HG02870 (cell line): Measurements from ENCODE around the gene SH2D3A.
"Not testable (repeated sequence)": the region's sequence is repeated elsewhere in the genome, so short reads cannot be mapped to it uniquely, and the experiment has no call there.

Experiments used
- ATAC-seq: cut with Tn5 transposase; IDR thresholded peaks from one replicate; pipeline ENCODE4 v1.9.1; 2021; ENCODE audit warnings: mild to moderate bottlenecking, moderate library complexity; ENCODE audit not compliant: unreplicated experiment

SH2D3A gene

DNA sequence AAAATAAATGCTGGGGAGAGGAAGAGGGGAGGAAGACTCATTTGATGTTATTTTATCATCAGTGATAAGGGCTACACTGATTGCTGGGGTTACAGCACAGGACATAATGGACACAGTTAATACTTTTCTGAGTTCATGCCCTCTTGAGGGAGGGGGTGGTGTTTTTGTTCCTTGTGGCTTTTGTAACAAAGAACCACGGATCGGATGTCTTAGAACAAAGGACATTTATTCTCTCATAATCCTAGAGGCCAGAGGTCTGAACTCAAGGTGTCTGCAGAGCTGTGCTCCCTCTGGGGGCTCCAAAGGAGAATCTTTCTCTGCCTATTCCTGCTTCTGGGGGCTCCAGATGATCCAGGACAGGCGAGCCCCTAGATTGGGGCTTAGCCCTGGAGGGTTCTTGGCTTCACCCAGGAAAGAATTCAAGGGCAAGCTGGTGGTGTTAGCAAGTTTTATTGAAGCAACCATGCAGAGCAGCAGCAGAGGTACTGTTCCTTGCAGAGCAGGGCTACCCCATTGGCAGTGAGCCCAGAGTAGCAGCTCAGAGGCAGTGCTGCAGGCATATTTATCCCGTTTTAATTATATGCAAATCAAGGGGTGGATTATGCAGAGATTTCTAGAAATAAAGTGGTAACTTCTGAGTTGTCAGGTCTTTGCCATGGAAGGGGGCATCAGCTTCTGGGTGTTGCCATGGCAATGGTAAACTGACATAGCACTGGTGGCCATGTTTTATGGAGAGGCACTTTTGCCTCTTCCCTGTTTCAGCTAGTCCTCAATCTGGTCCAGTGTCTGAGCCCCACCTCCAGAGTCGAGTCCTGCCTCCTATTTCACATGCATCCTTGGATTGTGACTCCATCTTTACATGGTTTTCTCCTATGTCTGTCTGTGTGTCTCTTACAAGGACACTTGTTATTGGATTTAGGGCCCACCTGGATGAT is 23.2 kb upstream of the SH2D3A start:
- ATAC-seq: no peak

DNA sequence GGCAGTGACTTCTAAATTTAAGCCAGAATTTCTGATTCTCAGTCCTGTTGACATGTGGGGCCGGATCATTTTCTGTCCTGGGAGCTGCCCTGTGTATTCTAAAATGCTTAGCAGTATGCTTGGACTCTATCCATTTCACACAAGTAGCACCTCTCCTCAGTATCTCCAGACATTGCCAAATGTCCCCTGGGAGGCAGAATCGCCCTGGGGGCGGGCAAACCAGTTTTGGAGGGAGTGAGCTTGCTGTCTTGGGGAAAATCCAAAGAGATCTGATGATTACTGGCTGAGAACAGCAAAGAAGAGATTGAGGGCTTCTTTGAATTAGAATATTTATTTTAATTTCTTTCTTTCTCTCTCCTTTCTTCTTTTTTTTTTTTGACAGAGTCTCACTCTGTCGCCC is 21.7 kb upstream of the SH2D3A start:
- no peak for ATAC-seq

DNA sequence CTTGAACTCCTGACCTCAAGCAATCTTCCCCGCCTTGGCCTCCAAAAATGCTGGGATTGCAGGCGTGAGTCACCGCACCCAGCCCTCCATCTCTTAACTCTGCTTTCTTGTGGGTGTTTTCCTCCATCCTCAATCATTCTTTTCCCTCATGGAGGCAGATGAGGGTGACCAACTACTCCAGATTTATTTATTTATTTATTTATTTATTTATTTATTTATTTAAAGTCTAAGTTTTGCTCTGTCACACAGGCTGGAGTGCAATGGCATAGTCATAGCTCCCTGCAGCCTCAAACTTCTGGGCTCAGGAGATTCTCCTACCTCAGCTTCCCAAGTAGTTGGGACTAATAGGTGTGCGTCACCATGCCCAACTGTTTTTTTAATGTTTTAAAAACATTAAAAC is 20.2 kb upstream of the SH2D3A start:
- no peak for ATAC-seq

DNA sequence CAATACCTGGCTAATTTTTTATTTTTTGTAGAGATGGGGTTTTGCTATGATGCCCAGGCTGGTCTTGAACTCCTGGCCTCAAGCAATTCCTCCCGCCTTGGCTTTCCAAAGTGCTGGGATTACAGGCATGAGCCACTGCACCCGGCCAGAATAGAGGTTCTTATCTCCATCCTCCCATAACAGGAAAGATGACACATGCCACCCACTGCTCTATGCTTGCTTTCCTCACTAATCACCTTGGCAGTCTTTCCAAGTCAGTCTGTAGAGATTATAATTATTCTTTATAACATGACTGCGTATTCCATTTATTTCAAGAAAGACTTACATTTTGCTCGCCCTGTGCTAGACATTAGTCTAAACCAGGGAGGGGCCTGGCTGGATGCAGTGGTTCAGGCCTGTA is 12.0 kb upstream of the SH2D3A start:
- ATAC-seq: no peak

DNA sequence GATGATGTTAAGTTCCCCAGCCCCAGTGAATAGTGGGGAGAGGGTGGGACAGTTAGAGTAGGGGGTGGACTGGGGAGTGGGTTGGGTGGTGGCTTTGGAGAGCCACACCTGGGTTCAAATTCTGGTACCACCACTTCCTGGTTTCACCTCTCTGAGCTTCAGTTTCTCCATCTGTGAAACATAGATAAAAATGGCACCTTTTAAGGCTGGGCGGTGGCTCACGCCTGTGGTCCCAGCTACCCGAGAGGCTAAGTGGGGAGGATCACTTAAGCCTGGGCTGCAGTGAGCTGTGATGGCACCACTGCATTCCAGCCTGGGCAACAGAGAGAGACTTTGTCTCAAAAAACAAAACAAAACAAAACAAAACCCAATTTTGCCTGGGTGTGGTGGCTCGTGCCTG is 11.2 kb upstream of the SH2D3A start:
- ATAC-seq: no peak

DNA sequence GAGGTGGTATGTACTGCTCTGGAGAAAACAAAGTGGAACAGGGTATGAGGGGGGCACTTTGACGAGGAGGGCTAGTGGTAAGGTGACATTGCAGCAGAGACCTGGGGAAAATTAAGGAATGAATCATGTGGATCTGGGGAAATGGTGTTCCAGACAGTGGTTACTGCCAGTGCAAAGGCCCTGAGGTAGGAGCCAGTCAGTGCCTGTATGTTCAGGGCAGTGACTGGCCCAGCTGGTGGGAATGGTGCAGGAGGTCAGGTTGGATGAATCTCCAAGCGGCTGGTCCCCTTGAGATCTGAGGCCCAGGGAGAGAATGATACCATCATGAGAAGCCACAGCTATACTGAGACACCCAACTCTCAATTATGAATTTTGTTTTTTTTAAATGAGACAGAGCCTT is 10.2 kb upstream of the SH2D3A start:
- ATAC-seq: no peak

DNA sequence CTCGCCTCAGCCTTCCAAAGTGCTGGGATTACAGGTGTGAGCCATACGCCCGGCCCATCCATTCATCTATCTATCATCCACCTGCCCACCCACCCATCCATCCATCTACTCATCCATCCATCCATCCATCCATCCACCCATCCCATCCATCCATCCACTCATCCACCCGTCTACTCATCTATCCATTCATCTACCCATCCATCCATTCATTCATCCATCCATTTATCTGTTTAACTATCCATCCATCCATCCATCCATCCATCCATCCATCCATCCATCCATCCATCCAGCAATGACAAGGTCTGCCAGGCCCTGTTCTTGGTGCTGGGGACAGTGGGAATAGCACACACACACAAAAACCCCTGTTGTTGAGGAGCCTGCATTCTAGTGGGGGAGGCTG is 9.8 kb upstream of the SH2D3A start:
- ATAC-seq: no peak

DNA sequence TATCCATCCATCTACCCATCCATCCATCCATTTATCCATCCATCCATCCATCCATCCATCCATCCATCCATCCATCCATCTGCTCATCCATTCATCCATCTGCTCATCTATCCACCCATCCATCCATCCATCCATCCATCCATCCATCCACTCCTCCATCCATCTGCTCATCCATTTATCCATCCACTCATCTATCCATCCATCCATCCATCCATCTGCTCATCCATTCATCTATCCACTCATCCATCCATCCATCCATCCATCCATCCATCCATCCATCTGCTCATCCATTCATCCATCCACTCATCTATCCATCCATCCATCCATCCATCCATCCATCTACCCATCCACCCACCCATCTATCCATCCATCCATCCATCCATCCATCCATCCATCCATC is 8.8 kb upstream of the SH2D3A start:
- not testable (repeated sequence) for ATAC-seq

DNA sequence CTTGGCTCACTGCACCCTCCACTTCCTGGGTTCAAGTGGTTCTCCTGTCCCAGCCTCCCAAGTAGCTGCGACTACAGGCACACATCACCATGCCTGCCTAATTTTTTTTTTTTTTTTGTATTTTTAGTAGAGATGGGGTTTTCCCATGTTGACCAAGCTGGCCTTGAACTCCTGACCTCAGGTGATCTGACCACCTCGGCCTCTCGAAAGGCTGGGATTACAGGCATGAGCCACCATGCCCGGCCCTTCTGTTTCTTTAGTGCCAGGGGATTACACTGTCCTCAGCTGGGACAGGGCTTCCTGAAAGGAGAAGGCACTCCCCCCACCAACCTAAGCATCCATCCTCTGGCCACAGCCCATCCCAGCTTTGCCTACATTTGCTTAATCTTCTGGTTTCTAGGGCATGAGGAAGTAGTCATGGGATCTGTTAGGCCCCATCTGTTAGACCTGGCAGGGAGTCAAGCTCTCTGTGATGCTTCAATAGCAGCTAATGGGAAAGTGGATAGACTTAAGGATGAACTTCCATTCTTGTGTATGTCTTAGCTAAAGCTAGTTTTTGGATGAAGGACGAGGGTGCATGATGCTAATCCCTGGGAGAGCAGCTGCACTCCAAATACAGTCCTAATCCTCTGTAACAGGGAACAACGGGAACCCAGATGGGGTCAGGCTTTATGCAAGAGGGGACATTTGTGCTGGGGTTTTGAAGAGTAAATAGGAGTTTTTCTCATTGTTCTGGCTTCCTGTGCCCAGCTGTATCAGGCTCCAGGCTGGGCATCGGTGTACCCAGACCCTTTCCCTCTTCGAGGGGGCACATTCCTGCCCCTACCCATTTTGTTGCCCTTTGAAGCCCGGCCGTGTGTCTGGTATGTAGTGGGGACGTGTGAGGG is 7.8 kb upstream of the SH2D3A start:
- ATAC-seq: no peak

DNA sequence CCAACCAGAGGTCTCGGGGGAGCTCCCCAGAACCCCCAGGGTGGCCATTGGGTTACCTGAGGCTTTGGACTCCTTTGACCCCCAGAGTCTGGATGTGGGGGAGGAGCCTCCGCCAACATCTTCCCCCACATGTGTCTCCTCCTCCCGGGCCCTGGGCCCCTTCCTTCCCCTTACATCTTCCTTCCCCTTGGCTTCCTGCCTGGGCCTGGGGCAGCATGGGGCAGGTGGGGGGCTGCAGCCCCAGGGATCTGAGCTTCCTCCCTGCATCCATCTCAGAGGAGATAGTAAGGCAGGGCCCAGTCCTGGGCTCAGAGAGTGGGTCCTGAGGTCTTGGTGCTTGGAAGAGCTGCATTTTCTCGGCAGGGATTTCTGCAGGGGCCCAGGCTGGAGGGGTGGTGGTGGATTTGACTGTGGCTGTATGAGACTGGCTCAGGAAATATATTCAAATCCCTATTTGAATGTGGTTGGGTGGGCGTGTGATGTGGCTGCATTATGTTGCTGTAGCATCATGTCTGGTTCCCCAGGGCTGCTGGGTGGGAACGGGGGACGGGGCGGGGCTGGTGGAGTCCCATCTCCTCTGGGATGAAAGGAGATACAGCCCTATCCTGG is 6.2 kb upstream of the SH2D3A start:
- peak; percentile 30 for ATAC-seq

DNA sequence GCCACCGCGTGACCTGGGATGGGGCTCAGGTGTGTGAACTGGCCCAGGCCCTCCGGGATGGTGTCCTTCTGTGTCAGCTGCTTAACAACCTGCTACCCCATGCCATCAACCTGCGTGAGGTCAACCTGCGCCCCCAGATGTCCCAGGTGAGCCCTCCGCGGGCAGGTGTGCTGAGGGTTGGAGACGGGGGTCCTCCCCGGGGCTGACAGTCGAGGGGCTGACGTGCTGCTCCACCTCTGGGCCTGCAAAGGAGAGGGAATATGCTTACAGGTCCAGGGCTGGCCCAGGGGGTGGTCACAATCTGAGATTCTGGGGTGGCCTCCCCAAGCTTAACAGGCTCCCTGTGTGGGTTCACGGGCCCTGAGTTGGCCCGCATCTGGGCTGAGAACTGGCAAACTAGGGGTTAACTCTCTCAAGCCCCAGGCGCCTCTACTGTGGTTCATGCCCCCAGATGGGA is 5.7 kb upstream of the SH2D3A start:
- peak; percentile 6 for ATAC-seq

DNA sequence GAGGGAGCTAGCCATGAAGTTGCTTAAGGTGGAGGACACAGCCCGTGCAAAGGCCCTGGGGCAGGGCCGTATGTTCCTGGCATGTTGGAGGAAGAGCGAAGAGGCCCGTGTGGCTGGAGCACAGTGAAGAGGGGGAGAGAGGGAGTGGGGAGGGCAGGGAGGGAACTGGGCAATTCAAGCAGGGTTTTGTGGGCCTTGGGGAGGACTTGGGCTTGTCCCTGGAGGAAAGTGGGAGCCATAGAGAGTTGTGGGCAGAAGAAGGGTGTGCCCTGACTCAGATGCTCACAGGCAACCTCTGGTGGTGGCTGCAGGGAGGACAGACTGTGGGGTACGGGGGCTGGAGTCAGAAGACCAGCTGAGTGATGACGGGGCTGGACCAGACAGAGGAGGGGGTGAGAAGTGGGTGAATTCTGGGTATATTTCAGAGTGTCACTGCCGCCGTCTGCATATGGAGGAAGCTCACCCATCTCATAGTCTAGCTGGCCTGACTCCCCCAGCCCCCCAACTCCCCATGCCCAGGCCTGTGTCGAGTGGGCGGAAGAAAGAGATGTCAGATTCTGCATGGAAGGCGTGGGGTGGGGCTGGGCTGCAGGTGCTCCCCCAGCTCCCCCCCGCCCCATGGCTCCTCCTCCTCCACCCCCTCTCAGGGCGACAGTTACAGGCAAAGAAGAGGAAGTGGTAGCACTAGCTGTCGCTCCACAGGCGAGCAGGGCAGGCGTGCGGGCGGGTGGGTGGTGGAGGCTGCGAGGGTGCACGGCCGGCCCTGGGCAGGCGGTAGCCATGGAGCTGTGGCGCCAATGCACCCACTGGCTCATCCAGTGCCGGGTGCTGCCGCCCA is 5.0 kb upstream of the SH2D3A start, which contains the start of gene VAV1:
VAV1 (plus strand) TSS at position 681 of the 838 bp plus-strand sequence; CDS start at position 781, 100 bp downstream.
- ATAC-seq: peak; percentile 33

DNA sequence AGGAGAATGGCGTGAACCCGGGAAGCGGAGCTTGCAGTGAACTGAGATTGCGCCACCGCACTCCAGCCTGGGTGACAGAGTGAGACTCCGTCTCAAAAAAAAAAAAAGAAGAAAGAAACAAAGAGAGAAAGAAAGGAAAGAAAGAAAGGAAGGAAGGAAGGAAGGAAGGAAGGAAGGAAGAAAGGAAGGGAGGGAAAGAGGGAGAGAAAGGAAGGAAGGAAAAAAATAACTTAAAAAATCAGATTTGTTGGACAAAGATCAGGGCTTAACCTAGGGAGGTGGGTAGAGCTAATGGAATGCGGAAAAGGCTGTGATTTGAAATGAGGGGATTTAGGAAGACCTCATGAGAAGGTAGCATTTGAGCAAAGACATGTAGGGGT is 4.4 kb upstream of the SH2D3A start:
- not testable (repeated sequence) for ATAC-seq

DNA sequence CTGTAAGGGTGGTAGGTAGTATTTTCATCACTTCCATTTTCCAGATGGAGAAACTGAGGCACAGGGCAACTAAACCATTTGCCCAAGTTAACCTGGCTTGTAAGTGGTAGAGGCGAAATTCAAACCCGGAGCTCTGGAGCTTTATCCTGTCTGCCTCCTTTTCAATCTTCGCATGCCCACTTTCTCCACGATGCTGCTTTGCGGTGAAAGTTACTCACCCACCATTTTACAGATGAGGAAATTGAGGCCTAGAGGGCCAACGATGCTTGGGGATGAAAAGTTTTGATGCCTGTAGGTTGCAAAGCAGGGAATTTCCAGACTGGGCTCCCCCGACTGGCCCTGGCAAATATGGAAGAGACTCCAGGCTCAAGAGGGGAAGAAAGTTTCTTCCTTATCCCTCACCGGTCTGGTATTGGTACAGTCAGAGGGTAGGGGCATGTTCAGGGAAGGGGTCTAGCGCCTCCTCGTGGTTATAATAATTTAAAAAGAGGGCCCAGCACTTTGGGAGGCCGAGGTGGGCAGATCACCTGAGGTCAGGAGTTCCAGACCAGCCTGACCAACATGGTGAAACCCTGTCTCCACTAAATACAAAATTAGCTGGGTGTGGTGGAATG is 1.9 kb upstream of the SH2D3A start:
- no peak for ATAC-seq

DNA sequence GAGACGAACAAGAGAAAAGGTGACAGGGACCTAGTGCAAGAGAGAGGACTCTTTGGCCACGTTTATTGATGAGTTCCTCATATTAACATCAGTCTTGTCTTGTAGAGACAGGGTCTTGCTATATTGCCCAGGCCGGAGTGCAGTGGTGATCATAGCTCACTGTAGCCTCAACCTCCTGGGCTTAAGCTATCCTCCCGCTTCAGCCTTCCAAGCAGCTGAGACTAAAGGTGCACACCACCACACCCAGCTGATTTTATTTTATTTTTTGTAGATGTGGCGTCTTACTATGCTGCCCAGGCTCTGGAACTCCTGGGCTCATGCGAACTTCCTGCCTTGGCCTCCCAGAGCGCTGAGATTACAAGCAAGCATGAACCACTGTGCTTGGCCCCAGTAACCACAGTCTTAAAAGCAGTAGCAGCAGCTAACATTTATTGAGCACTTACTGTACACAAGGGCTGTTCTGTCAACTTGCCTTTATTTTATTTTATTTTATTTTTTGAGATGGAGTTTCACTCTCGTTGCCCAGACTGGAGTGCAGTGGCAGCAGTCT is 1.1 kb upstream of the SH2D3A start:
- ATAC-seq: no peak

DNA sequence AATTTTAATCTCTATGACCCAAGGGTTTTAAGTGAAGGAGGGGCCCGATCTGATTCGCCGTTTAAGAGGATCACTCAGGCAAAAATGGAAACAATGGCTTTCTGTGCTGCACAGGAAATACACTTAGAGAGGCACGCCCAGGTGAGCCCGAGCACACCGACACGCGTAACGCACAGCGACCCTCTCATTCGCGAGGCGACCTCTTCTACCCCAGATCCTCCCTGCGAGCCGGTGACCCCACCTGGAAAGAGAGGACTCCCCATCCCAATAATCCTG is 216 bp downstream of the SH2D3A start:
- peak; percentile 14 for ATAC-seq

DNA sequence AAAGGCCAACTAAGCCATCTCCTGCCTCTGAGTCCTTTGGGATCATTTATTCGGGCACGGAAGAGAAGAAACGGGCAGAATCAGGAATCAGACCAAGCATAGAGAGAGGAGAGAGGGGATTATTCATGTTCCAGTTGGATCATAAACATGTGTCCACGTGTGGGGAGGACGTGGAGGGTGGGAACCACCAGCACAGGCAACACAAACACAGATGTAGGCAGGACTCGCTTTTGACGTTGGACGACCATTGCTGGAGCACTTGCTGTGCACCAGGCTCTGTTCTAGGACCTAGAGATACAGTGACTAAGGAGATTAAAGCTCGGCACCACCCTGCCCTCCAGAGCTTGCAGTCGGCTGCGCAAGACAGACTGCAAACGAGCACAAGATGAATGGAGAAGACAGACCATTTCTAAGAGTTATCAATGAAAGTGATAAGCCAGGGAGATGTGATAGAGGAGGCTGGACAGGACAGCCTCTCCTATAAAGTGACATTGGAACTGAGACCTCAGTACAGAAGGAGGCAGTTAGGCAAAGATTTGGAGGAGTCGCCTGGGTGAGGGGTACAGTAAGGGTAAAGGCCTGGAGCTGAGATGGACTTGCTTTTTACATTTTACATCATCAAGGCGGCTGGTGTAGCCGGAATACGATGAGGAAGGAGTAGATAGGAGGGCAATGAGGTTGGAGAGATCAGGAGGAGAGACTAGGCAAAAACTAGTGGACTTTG is 716 bp downstream of the SH2D3A start:
- no peak for ATAC-seq

DNA sequence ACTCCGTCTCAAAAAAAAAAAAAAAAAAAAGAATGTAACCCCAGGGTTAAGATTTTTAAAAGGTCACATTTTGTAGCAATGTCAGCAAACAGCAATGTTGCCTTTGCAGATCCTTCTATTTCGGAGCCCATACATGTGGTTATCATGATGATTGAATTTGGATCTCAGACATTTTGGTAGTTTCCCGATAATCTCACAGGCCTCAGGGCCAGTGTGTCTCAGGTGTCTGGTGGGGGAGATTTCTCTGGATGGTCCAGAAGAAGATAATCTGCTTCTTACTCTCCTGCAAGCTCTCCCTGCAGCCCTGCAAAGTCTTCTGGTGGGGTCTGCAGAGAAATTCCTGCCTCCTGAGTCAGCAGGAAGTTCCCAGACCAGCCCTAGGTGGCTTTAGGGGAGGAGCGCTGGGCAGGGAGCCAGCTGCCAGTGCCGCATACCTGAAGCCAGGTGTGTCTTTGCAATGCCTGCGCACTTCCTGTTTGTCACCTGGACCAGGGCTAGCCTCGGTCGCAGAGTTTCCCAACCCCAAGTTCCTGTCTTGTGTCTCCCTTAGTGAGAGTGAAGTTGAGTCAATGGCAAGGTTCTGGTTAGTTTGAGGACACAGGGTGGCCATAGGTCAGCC is 1.4 kb downstream of the SH2D3A start:
- ATAC-seq: no peak
